Stimulated activated CD8-positive, alpha-beta memory T cell treated with anti-CD3 and anti-CD28 coated beads, Interleukin-15, amount 100 ng/mL, for 1 hour (primary cell): ENCODE results near the gene POU2F1.

ENCODE experiments used
- DNase-seq: peaks from one replicate; pipeline ENCODE4 v3.0.0-alpha.2; 2020; ENCODE audit warnings: low read depth

The POU2F1 gene

GRCh38 chr1:167467752-167468151, 247.1 kb downstream of the POU2F1 start:
- DNase-seq: no peak

- DNase-seq: no peak
Observed at GRCh38 chr1:167469280-167469965, 248.7 kb downstream of the POU2F1 start.

- no peak for DNase-seq
Observed at GRCh38 chr1:167471568-167471967, 250.9 kb downstream of the POU2F1 start.

GRCh38 chr1:167472752-167473521, 252.3 kb downstream of the POU2F1 start:
- DNase-seq: no peak

- no peak for DNase-seq
Observed at GRCh38 chr1:167473761-167474160, 253.1 kb downstream of the POU2F1 start.

- DNase-seq: no peak
Observed at GRCh38 chr1:167474191-167474641, 253.5 kb downstream of the POU2F1 start.

- no peak for DNase-seq
Observed at GRCh38 chr1:167476061-167476460, 255.4 kb downstream of the POU2F1 start.
